Measurements from ENCODE around the gene PCCA.

Gene PCCA

GRCh38 chr13:100432611-100433010, 343.7 kb downstream of the PCCA start:
- no peak for TF ChIP-seq CTCF (IDR thresholded peaks at IDR 0.05)
- no peaks in the 10 kb centered on the region for H3K27me3 ChIP-seq
- no peaks in the 10 kb centered on the region for H3K9me3 ChIP-seq
- no peaks in the 10 kb centered on the region for H3K36me3 ChIP-seq
- no peak overlapping the region for H3K4me3 ChIP-seq (ENCODE audit: low read depth in 1 of 2, low read length in 1 of 2)
- no peak overlapping the region for H3K27ac ChIP-seq
- no peaks in the 10 kb centered on the region for H3K4me1 ChIP-seq (ENCODE audit: control insufficient read depth in 1 of 2, insufficient read depth in 1 of 2, low read depth in 1 of 2, low read length in 1 of 2)

GRCh38 chr13:100433475-100433874, 344.6 kb downstream of the PCCA start:
- no peak overlapping the region for H3K27ac ChIP-seq
- no peaks in the 10 kb centered on the region for H3K27me3 ChIP-seq
- no peak overlapping the region for H3K4me3 ChIP-seq (ENCODE audit: low read depth in 1 of 2, low read length in 1 of 2)
- no peaks in the 10 kb centered on the region for H3K36me3 ChIP-seq
- no peaks in the 10 kb centered on the region for H3K4me1 ChIP-seq (ENCODE audit: control insufficient read depth in 1 of 2, insufficient read depth in 1 of 2, low read depth in 1 of 2, low read length in 1 of 2)
- TF ChIP-seq CTCF (IDR thresholded peaks at IDR 0.05), result no peak
- no peaks in the 10 kb centered on the region for H3K9me3 ChIP-seq

- Histone ChIP-seq H3K36me3 (no peaks in the 10 kb centered on the region), H3K4me3 (ENCODE audit: low read depth in 1 of 2, low read length in 1 of 2) (no peak overlapping the region), H3K4me1 (ENCODE audit: control insufficient read depth in 1 of 2, insufficient read depth in 1 of 2, low read depth in 1 of 2, low read length in 1 of 2) (no peaks in the 10 kb centered on the region), H3K27ac (no peak overlapping the region), H3K9me3 (no peaks in the 10 kb centered on the region), H3K27me3 (no peaks in the 10 kb centered on the region)
- no peak for TF ChIP-seq CTCF (IDR thresholded peaks at IDR 0.05)
Measured at GRCh38 chr13:100434010-100434763, 345.3 kb downstream of the PCCA start.

GRCh38 chr13:100436099-100436498, 347.2 kb downstream of the PCCA start:
- Histone ChIP-seq H3K4me1 (ENCODE audit: control insufficient read depth in 1 of 2, insufficient read depth in 1 of 2, low read depth in 1 of 2, low read length in 1 of 2) (no peaks in the 10 kb centered on the region), H3K9me3 (no peaks in the 10 kb centered on the region), H3K27me3 (no peaks in the 10 kb centered on the region), H3K4me3 (ENCODE audit: low read depth in 1 of 2, low read length in 1 of 2) (no peak overlapping the region), H3K27ac (no peak overlapping the region), H3K36me3 (no peaks in the 10 kb centered on the region)
- no peak for TF ChIP-seq CTCF (IDR thresholded peaks at IDR 0.05)

- no peak overlapping the region for H3K4me3 ChIP-seq (ENCODE audit: low read depth in 1 of 2, low read length in 1 of 2)
- TF ChIP-seq CTCF (IDR thresholded peaks at IDR 0.05), result no peak
- H3K27ac ChIP-seq, result no peak overlapping the region
- H3K9me3 ChIP-seq, result no peaks in the 10 kb centered on the region
- no peaks in the 10 kb centered on the region for H3K27me3 ChIP-seq
- no peaks in the 10 kb centered on the region for H3K36me3 ChIP-seq
- no peaks in the 10 kb centered on the region for H3K4me1 ChIP-seq (ENCODE audit: control insufficient read depth in 1 of 2, insufficient read depth in 1 of 2, low read depth in 1 of 2, low read length in 1 of 2)
Measured at GRCh38 chr13:100438059-100438788, 349.3 kb downstream of the PCCA start.
